Right lobe of liver (tissue), 6 donors: ENCODE data around the gene C1orf115. TPM values are rescaled to one million over a fixed set of nuclear protein-coding genes. Genes with fewer than 3 reads are reported as not detected.

Experiments
- ATAC-seq, 4 donors: fragments of 200-7000 bp; cut with Tn5 transposase; one replicate each; pipeline ENCODE4 v1.9.1; 2020; ENCODE audit warnings: mild to moderate bottlenecking in 4 of 4, moderate library complexity in 4 of 4
- DNase-seq, 3 donors: peaks; one replicate each; pipeline ENCODE4 v3.0.0-alpha.2; 2020
- H3K27ac ChIP-seq, 3 donors: fragments of 200-600 bp; one replicate each; pipeline ENCODE4 v1.8.0; 2022
- H3K27me3 ChIP-seq, 2 donors: fragments of 200-600 bp; one replicate each; pipeline ENCODE4 v1.8.0; 2022
- H3K36me3 ChIP-seq, 4 donors: fragments of 200-600 bp; sonication (generic) in 1 of 4; one replicate each; pipeline versions ENCODE4 v1.5.1 to v1.8.0; 2017 to 2022; ENCODE audit warnings: control low read depth in 1 of 4
- H3K4me1 ChIP-seq, 4 donors: fragments of 200-600 bp; sonication (generic) in 1 of 4; one replicate each; pipeline versions ENCODE4 v1.5.1 to v1.8.0; 2017 to 2022; ENCODE audit warnings: control low read depth in 1 of 4
- H3K4me3 ChIP-seq, 3 donors: fragments of 200-600 bp; one replicate each; pipeline ENCODE4 v1.8.0; 2022
- H3K9me3 ChIP-seq, 4 donors: fragments of 200-600 bp; sonication (generic) in 1 of 4; one replicate each; pipeline versions ENCODE4 v1.5.1 to v1.8.0; 2017 to 2022; ENCODE audit warnings: control low read depth in 1 of 4
- POLR2A ChIP-seq: fragments of 450-650 bp; IDR thresholded peaks from one replicate; pipeline ENCODE4 v1.6.1; 2017; ENCODE audit warnings: antibody characterized with exemption, mild to moderate bottlenecking
- WGBS: methylation state at CpG from one replicate; pipeline ENCODE4 v1.1.6; 2018; ENCODE audit warnings: low coverage, low lambda C conversion rate; ENCODE audit not compliant: insufficient coverage; ENCODE audit errors: missing lambda C conversion rate; 5-methylcytosine and 5-hydroxymethylcytosine counted together
- intact Hi-C, 2 donors: fragments of 100-400 bp; cut with DNase I; formaldehyde crosslinking; loops; one replicate each; pipeline versions ENCODE4 v1.11.2 to v1.14.1; 2022
- total RNA-seq, 6 experiments: library from RNA; depleted of rRNA in 2 of 6; stranded (reverse); fragments of >200 nt in 2 of 6; fragmentation: NEBNext Ultra II Directional in 3 of 6; extraction: Animal tissue kit (Norgen Biotek cat#: 25700) in 3 of 6; gene quantifications; one replicate each; pipeline versions ENCODE4 v1.1.0 to v1.2.4, GENCODE V29; 2016 to 2023
- TF ChIP-seq, protein P1 (sequence below), 4 donors: fragments of 200-600 bp in 3 of 4; fragments of 450-650 bp in 1 of 4; IDR thresholded peaks; one replicate each; pipeline versions ENCODE4 v1.5.1 to v1.8.0; 2016 to 2022; ENCODE audit warnings: antibody characterized with exemption in 4 of 4, mild to moderate bottlenecking in 2 of 4
- donor health status: DM: no; HTN: yes; CAD: no.
- donor health status: DM: no; HTN: no; CAD: no.
- donor health status: DM: no; HTN: no; CAD: no.
- donor health status: DM: no; HTN: yes; CAD: no.
- donor health status: DM: no; HTN: yes; CAD: no.

The C1orf115 gene
- total RNA-seq, 6 experiments from 2014 or later: 45.2 to 65.9 (median 50.8) TPM

DNA sequence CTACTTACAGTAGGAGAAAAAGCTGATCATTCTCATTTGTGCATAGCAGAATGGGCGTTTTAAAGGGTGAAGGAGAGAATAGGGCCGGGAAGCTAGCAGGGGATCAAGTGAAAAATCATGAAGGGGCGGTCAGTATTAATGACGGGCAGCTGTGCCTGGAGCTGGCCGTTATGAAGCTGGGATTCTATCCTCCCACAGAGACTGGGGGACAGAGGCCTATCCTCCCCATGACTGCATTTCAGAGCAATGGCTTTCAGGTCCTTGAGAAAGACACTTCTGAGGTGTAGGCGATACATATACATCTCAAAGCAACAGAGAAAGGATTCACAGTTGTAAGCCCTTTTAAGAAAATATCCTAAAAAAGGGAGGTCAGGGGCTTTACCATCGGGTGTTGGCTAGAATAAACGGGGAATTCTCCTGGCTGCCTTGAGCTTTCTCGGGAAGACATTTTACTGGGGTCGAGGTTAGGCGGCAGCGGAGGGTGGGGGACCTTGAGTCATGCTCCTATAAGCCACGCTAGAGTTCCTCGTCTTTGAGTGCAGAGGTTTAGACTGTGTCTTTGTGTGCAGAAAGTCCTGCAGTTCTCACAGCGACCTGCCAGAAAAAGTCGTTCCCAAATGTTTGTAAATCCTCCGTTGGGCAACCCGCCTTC lies 57.4 kb downstream of the C1orf115 start:
- DNase-seq (no peak), ATAC-seq (no peak)
- Histone ChIP-seq H3K9me3 (no peaks in the 10 kb centered on the region), H3K27ac (peak overlapping the region; percentile 68 to 96 (median 94)), H3K27me3 (no peaks in the 10 kb centered on the region), H3K4me1 (peaks cover 0 to 40% (median 10%) of the 10 kb centered on the region in 4 donors), H3K4me3 (peak overlapping the region; percentile 71 to 93 (median 85)), H3K36me3 (no peaks in the 10 kb centered on the region)
- TF ChIP-seq, protein P1, sequence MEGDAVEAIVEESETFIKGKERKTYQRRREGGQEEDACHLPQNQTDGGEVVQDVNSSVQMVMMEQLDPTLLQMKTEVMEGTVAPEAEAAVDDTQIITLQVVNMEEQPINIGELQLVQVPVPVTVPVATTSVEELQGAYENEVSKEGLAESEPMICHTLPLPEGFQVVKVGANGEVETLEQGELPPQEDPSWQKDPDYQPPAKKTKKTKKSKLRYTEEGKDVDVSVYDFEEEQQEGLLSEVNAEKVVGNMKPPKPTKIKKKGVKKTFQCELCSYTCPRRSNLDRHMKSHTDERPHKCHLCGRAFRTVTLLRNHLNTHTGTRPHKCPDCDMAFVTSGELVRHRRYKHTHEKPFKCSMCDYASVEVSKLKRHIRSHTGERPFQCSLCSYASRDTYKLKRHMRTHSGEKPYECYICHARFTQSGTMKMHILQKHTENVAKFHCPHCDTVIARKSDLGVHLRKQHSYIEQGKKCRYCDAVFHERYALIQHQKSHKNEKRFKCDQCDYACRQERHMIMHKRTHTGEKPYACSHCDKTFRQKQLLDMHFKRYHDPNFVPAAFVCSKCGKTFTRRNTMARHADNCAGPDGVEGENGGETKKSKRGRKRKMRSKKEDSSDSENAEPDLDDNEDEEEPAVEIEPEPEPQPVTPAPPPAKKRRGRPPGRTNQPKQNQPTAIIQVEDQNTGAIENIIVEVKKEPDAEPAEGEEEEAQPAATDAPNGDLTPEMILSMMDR (IDR thresholded peaks at IDR 0.05): peak in 1 of 4 donors; percentile 10
- TF ChIP-seq POLR2A: no peak
- intact Hi-C loops: no loop called here
- WGBS: 14% methylated on average over 13 of the region's 18 CpGs

DNA sequence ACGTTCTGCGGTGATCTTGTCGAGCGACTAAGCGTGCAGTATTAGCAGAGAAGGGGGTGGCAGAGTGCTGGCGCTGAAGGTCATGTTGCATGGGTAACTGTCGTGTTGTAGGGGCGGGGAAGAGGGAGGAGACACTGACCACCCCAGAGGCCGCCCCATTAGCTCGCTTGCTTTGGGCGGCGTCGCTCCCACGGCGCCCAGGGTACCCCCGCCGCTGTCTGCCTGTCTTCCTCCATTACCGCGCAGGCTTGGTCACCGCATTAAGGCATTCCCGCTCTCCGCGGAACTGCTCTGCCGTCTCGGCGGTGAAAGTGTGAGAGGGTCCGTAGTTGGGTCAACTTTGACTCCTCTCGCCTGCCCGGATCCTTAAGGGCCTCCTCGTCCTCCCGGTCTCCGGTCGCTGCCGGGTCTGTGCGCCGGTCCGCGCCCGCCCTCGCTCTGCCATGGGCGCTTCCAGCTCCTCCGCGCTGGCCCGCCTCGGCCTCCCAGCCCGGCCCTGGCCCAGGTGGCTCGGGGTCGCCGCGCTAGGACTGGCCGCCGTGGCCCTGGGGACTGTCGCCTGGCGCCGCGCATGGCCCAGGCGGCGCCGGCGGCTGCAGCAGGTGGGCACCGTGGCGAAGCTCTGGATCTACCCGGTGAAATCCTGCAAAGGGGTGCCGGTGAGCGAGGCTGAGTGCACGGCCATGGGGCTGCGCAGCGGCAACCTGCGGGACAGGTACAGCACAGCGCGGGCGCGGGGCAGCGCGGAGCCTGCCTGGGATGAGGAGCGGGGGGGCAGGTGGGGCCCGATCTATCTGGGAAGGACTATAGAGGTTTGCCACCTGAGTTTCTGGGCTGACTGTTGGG lies 58.1 kb downstream of the C1orf115 start, which contains the start of gene MTARC2:
TSS of gene MTARC2 (plus strand) at position 234 of the 846 bp plus-strand sequence. CDS start at position 444, 210 bp downstream.
- peak within 1 kb of the TSS; percentile 92 to 96 (median 94) for H3K27ac ChIP-seq
- no peaks in the 10 kb centered on the region for H3K36me3 ChIP-seq
- intact Hi-C loops: no loop called here
- TF ChIP-seq POLR2A: peak; percentile 98
- TF ChIP-seq, protein P1 (IDR thresholded peaks at IDR 0.05): no peak
- ATAC-seq (peak; percentile 88 to 97 (median 92)), DNase-seq (peak; percentile 89 to 97 (median 95))
- H3K9me3 ChIP-seq: no peaks in the 10 kb centered on the region
- WGBS: 1% methylated on average over 14 of the region's 77 CpGs
- H3K4me1 ChIP-seq: peaks cover 0 to 47% (median 14%) of the 10 kb centered on the region in 4 donors
- no peaks in the 10 kb centered on the region for H3K27me3 ChIP-seq
- H3K4me3 ChIP-seq: peak within 1 kb of the TSS; percentile 71 to 93 (median 85)

Other genes with a start within 250 kb of the C1orf115 start
- under 1 TPM; 0.06 to 0.53 (median 0.24) TPM for gene MARK1, start 162.2 kb upstream of the C1orf115 start, total RNA-seq
- 100 to 1,000 TPM in 3 of 6 experiments, 10 to 100 TPM in 3; 41.8 to 140 (median 86.6) TPM for gene MTARC2, start 58.0 kb downstream of the C1orf115 start, total RNA-seq
- gene MTARC1, start 96.5 kb downstream of the C1orf115 start, total RNA-seq: 10 to 100 TPM; 14.5 to 83.6 (median 35.2) TPM
- gene HLX, start 189.1 kb downstream of the C1orf115 start, total RNA-seq: 10 to 100 TPM in 2 of 6 experiments, 1 to 10 TPM in 4; 5.5 to 10.8 (median 6.7) TPM